Esophagus muscularis mucosa (tissue), 4 donors: ENCODE measurements around the gene CAP2. TPM values are rescaled to one million over a fixed set of nuclear protein-coding genes. Genes with fewer than 3 reads are reported as not detected.

Source experiments
- DNase-seq: peaks from one replicate; pipeline ENCODE4 v3.0.0-alpha.2; 2017; ENCODE audit errors: extremely low spot score
- H3K27ac ChIP-seq, 4 donors: fragments of 200-600 bp; sonication (generic); replicated peaks in 1 of 4; 1 replicate in 3 of 4; 2 replicates in 1 of 4; pipeline ENCODE4 v1.5.1; 2016 to 2019; ENCODE audit warnings: mild to moderate bottlenecking in 1 of 4
- H3K27me3 ChIP-seq, 4 donors: fragments of 200-600 bp; sonication (generic); one replicate each; pipeline versions ENCODE4 v1.5.1 to v1.6.0; 2016 to 2019
- H3K36me3 ChIP-seq, 4 donors: fragments of 200-600 bp; sonication (generic); one replicate each; pipeline ENCODE4 v1.5.1; 2016 to 2019
- H3K4me1 ChIP-seq, 4 donors: fragments of 200-600 bp; sonication (generic); one replicate each; pipeline ENCODE4 v1.5.1; 2016 to 2019
- H3K4me3 ChIP-seq, 4 donors: fragments of 200-600 bp; sonication (generic); 1 replicate in 2 of 4; 2 replicates in 2 of 4; pipeline ENCODE4 v1.5.1; 2016 to 2019; ENCODE audit warnings: mild to moderate bottlenecking in 4 of 4, moderate library complexity in 1 of 4
- H3K9me3 ChIP-seq, 4 donors: fragments of 200-600 bp; sonication (generic); 1 replicate in 3 of 4; 2 replicates in 1 of 4; pipeline ENCODE4 v1.5.1; 2016 to 2019
- CTCF ChIP-seq, 3 experiments: fragments of 200-600 bp in 2 of 3; fragments of 450-650 bp in 1 of 3; sonication (generic) in 2 of 3; IDR thresholded peaks; one replicate each; pipeline ENCODE4 v1.5.1; 2017 to 2019; ENCODE audit warnings: antibody characterized with exemption in 3 of 3, mild to moderate bottlenecking in 2 of 3, moderate library complexity in 1 of 3
- EP300 ChIP-seq: sonication (generic); formaldehyde crosslinking; IDR thresholded peaks from one replicate; pipeline ENCODE4 v1.6.1; 2017; ENCODE audit warnings: antibody characterized with exemption
- POLR2A ChIP-seq: fragments of 450-650 bp; IDR thresholded peaks from one replicate; pipeline ENCODE4 v1.6.1; 2017; ENCODE audit warnings: antibody characterized with exemption, moderate library complexity, mild to moderate bottlenecking, low read depth
- POLR2AphosphoS5 ChIP-seq, 2 donors: sonication (generic); formaldehyde crosslinking; IDR thresholded peaks; one replicate each; pipeline ENCODE4 v1.6.1; 2017; ENCODE audit warnings: antibody characterized with exemption in 2 of 2
- WGBS: methylation state at CpG from one replicate; pipeline ENCODE4 v1.1.5; 2018; 5-methylcytosine and 5-hydroxymethylcytosine counted together
- intact Hi-C: fragments of 100-400 bp; cut with DNase I; formaldehyde crosslinking; loops from one replicate; pipeline ENCODE4 v1.15.1; 2023
- total RNA-seq, 4 donors: library from RNA; depleted of rRNA; stranded (reverse); fragments of >200 nt; gene quantifications; one replicate each; pipeline versions ENCODE4 v1.1.0 to v1.2.1, GENCODE V29; 2016

Gene CAP2
- total RNA-seq, 4 donors from 2014 or later = 38.3 to 55.6 (median 55.1) TPM

GRCh38 chr6:17469006-17469832 is 75.8 kb downstream of the CAP2 start:
- DNase-seq = no peak
- Histone ChIP-seq H3K4me1 (peaks cover 26 to 57% (median 55%) of the 10 kb centered on the region in 4 donors), H3K9me3 (no peaks in the 10 kb centered on the region), H3K36me3 (peaks cover 0 to 7% (median 0%) of the 10 kb centered on the region in 4 donors), H3K4me3 (peak overlapping the region in 2 of 4 donors; percentile 4 to 24), H3K27ac (peak overlapping the region; percentile 84 to 85 (median 84)), H3K27me3 (no peaks in the 10 kb centered on the region)
- no peak for TF ChIP-seq EP300
- TF ChIP-seq POLR2AphosphoS5 (IDR thresholded peaks at IDR 0.05) = peak in 1 of 2 donors; percentile 35
- peak; percentile 54 to 70 (median 67) for TF ChIP-seq CTCF (IDR thresholded peaks at IDR 0.05)
- 41% methylated on average over 9 of the region's 10 CpGs for WGBS
- intact Hi-C loops = loop anchor here (5.0 kb wide), 1 partner anchor 312 kb away; no protein-coding TSS in a partner anchor

GRCh38 chr6:17470202-17470937 is 77.0 kb downstream of the CAP2 start:
- peaks cover 26 to 68% (median 66%) of the 10 kb centered on the region in 4 donors for H3K4me1 ChIP-seq
- WGBS = 50% methylated on average over 2 of the region's 2 CpGs
- H3K4me3 ChIP-seq = no peak overlapping the region
- TF ChIP-seq POLR2AphosphoS5 (IDR thresholded peaks at IDR 0.05) = no peak
- TF ChIP-seq POLR2A = no peak
- no peak for TF ChIP-seq EP300
- TF ChIP-seq CTCF (IDR thresholded peaks at IDR 0.05) = no peak
- DNase-seq = no peak
- no peaks in the 10 kb centered on the region for H3K27me3 ChIP-seq
- H3K27ac ChIP-seq = peak overlapping the region; percentile 84 to 85 (median 84)
- intact Hi-C loops = loop anchor here (2.0 to 5.0 kb wide), 2 partner anchors 110 to 193 kb away; no protein-coding TSS in a partner anchor
- peaks cover 0 to 5% (median 0%) of the 10 kb centered on the region in 4 donors for H3K36me3 ChIP-seq
- H3K9me3 ChIP-seq = no peaks in the 10 kb centered on the region

DNA sequence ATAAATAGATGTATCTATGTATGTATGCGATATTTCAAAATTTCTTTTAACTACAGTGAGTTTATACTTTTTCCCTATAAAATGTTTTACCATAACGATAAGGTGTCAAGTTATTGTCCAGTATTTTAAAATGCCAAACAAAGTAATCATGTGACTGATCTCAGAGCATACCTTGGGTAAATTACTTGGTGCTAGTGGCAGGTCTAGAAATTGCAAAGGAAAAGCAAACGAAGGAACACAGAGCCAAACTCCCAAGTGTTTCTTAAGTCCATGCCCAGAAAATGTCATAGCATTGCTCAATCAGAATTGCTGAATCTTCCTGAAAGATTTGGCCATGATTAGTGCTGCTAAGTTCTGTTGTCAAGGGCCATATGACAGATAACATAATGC is 77.5 kb downstream of the CAP2 start:
- no peak for DNase-seq
- Histone ChIP-seq H3K4me1 (peaks cover 26 to 72% (median 70%) of the 10 kb centered on the region in 4 donors), H3K36me3 (no peaks in the 10 kb centered on the region), H3K27ac (peak overlapping the region; percentile 84 to 85 (median 84)), H3K27me3 (no peaks in the 10 kb centered on the region), H3K4me3 (no peak overlapping the region), H3K9me3 (no peaks in the 10 kb centered on the region)
- intact Hi-C loops = loop anchor here (2.0 to 5.0 kb wide), 2 partner anchors 110 to 194 kb away; no protein-coding TSS in a partner anchor
- TF ChIP-seq CTCF (IDR thresholded peaks at IDR 0.05) = peak; percentile 22 to 50 (median 35)
- peak; percentile 52 to 81 for TF ChIP-seq POLR2AphosphoS5 (IDR thresholded peaks at IDR 0.05)
- no peak for TF ChIP-seq EP300
- 47% methylated on average over 3 of the region's 3 CpGs for WGBS

DNA sequence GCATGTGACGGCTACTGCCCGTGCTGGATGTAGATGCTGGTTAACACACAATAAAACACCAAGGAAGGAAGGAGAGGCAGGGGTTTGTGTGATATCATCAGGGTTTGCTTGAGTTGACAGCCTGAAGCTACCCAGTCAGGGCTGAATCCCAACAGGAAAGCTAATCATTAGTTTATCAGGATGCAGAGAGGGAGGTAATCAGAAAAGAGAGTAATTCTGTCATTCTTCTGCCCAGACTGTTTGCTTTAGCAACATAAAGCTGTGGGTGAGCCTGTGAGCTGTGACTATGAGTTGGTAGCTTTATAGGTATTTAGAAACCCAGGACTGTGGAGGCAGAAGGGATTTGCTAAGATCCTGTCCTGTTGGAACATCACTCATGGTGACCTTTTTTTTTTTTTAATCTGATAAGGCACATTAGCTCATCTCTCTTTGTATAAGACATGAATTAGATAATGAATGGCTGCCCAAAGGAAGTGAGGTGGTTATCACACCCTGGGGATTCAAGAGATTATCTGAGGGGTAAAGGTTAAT is 79.3 kb downstream of the CAP2 start:
- no peak for DNase-seq
- Histone ChIP-seq H3K9me3 (no peaks in the 10 kb centered on the region), H3K27ac (peak overlapping the region; percentile 84 to 85 (median 85)), H3K4me1 (peaks cover 26 to 84% (median 83%) of the 10 kb centered on the region in 4 donors), H3K27me3 (no peaks in the 10 kb centered on the region), H3K4me3 (no peak overlapping the region), H3K36me3 (no peaks in the 10 kb centered on the region)
- no peak for TF ChIP-seq CTCF (IDR thresholded peaks at IDR 0.05)
- intact Hi-C loops = loop anchor here (5.0 kb wide), 1 partner anchor 195 kb away; no protein-coding TSS in a partner anchor
- 73% methylated on average over 2 of the region's 2 CpGs for WGBS
